B cell (primary cell): Measurements from ENCODE around the gene MSH6. TPM values are rescaled to one million over a fixed set of nuclear protein-coding genes. Genes with fewer than 3 reads are reported as not detected.

ENCODE experiments used
- ATAC-seq: fragments of 200-7000 bp; cut with Tn5 transposase; one replicate; pipeline ENCODE4 v1.10.0; 2021; ENCODE audit warnings: low read depth, mild to moderate bottlenecking, moderate number of reproducible peaks, moderate library complexity
- CTCF ChIA-PET: fragments of 350-600 bp; sonication (Branson Sonifier 250); formaldehyde crosslinking; loops from one replicate; lab custom pipeline; 2021; ENCODE audit warnings: antibody characterized with exemption, inconsistent platforms; lab: Charles Lee
- POLR2A ChIA-PET: fragments of 350-600 bp; sonication (Branson Sonifier 250); formaldehyde crosslinking; loops from one replicate; lab custom pipeline; 2021; ENCODE audit warnings: antibody characterized with exemption; lab: Charles Lee
- DNase-seq: peaks from one replicate; pipeline ENCODE4 v3.0.0; 2013
- H2AFZ ChIP-seq: 2 replicates; pipeline ENCODE4 v1.6.1; 2012; ENCODE audit warnings: mild to moderate bottlenecking, low read depth, low read length; ENCODE audit not compliant: insufficient read depth, poor library complexity, severe bottlenecking
- H3K27ac ChIP-seq, 2 donors: 1 replicate in 1 of 2; 2 replicates in 1 of 2; pipeline ENCODE4 v1.5.1; 2012 to 2013; ENCODE audit warnings: low read length in 2 of 2, mild to moderate bottlenecking in 2 of 2, moderate library complexity in 1 of 2
- H3K27me3 ChIP-seq, 4 experiments: fragments of 200-600 bp in 1 of 4; sonication (generic) in 1 of 4; replicated peaks in 1 of 4; 1 replicate in 2 of 4; 2 replicates in 2 of 4; pipeline versions ENCODE4 v1.6.1 to v1.7.0; 2013 to 2016; ENCODE audit warnings: low read length in 3 of 4, mild to moderate bottlenecking in 2 of 4, mixed read lengths in 1 of 4, moderate library complexity in 1 of 4; ENCODE audit not compliant: insufficient read depth in 4 of 4, control insufficient read depth in 3 of 4; ENCODE audit errors: control extremely low read depth in 1 of 4
- H3K36me3 ChIP-seq, 2 experiments: replicated peaks in 1 of 2; 1 replicate in 1 of 2; 2 replicates in 1 of 2; pipeline versions ENCODE4 v1.6.1 to v1.7.1; 2013; ENCODE audit warnings: low read length in 1 of 2; ENCODE audit not compliant: insufficient read depth in 2 of 2, control insufficient read depth in 1 of 2; ENCODE audit errors: control extremely low read depth in 1 of 2, extremely low read depth in 1 of 2
- H3K4me1 ChIP-seq, 2 donors: fragments of 200-600 bp in 1 of 2; sonication (generic) in 1 of 2; 1 replicate in 1 of 2; 2 replicates in 1 of 2; pipeline versions ENCODE4 v1.5.1 to v1.6.1; 2013 to 2017; ENCODE audit warnings: low read length in 2 of 2; ENCODE audit not compliant: control insufficient read depth in 2 of 2, insufficient read depth in 2 of 2
- H3K4me2 ChIP-seq: replicated peaks from 2 replicates; pipeline ENCODE3; 2012; ENCODE audit warnings: mild to moderate bottlenecking, low read depth, low read length; ENCODE audit not compliant: poor library complexity, severe bottlenecking
- H3K4me3 ChIP-seq, 5 experiments: fragments of 200-600 bp in 1 of 5; sonication (generic) in 1 of 5; 1 replicate in 3 of 5; 2 replicates in 2 of 5; pipeline versions ENCODE4 v1.5.1 to v1.7.0; 2011 to 2016; ENCODE audit warnings: low read length in 4 of 5, mild to moderate bottlenecking in 4 of 5, low read depth in 2 of 5, control low read depth in 1 of 5, moderate library complexity in 1 of 5; ENCODE audit not compliant: insufficient read depth in 1 of 5; ENCODE audit errors: control extremely low read depth in 1 of 5, extremely low read depth in 1 of 5
- H3K79me2 ChIP-seq: fragments of 200-600 bp; sonication (generic); one replicate; pipeline ENCODE4 v1.6.0; 2016; ENCODE audit warnings: low read length; ENCODE audit not compliant: control insufficient read depth, insufficient read depth
- H3K9ac ChIP-seq: fragments of 200-600 bp; sonication (generic); 2 replicates; pipeline ENCODE4 v1.6.1; 2017; ENCODE audit warnings: mild to moderate bottlenecking, low read length, moderate library complexity
- H3K9me3 ChIP-seq, 3 donors: one replicate each; pipeline versions ENCODE4 v1.6.1 to v1.7.1; 2013; ENCODE audit warnings: low read length in 2 of 3; ENCODE audit not compliant: control insufficient read depth in 2 of 3, insufficient read depth in 1 of 3; ENCODE audit errors: control extremely low read depth in 1 of 3
- H4K20me1 ChIP-seq: 2 replicates; pipeline ENCODE4 v1.6.0; 2012; ENCODE audit warnings: mild to moderate bottlenecking, low read length; ENCODE audit not compliant: insufficient read depth, control insufficient read depth, poor library complexity, severe bottlenecking
- H3K27ac Mint-ChIP-seq: one replicate; pipeline ENCODE4 v1.8.0; 2021; ENCODE audit warnings: mixed read lengths
- H3K27me3 Mint-ChIP-seq: one replicate; pipeline ENCODE4 v1.8.0; 2021; ENCODE audit warnings: mixed read lengths
- H3K4me1 Mint-ChIP-seq: one replicate; pipeline ENCODE4 v1.8.0; 2021; ENCODE audit warnings: mixed read lengths
- H3K4me3 Mint-ChIP-seq: one replicate; pipeline ENCODE4 v1.8.0; 2021; ENCODE audit warnings: mixed read lengths
- H3K9me3 Mint-ChIP-seq: one replicate; pipeline ENCODE4 v1.8.0; 2022; ENCODE audit warnings: mixed read lengths; ENCODE audit not compliant: insufficient read depth
- CTCF ChIP-seq: fragments of 200-600 bp; IDR thresholded peaks from one replicate; pipeline ENCODE4 v1.8.0; 2022; ENCODE audit warnings: antibody characterized with exemption, mild to moderate bottlenecking
- EZH2 ChIP-seq: IDR thresholded peaks from 2 replicates; pipeline ENCODE4 v1.6.1; 2012; ENCODE audit warnings: borderline replicate concordance, low read depth, mild to moderate bottlenecking, moderate library complexity, low read length; ENCODE audit not compliant: insufficient read depth, poor library complexity, severe bottlenecking
- WGBS: methylation state at CpG from one replicate; pipeline ENCODE4 v1.1.5; 2013; ENCODE audit warnings: missing lambda C conversion rate; ENCODE audit not compliant: insufficient coverage; 5-methylcytosine and 5-hydroxymethylcytosine counted together
- intact Hi-C: fragments of 100-400 bp; cut with micrococcal nuclease; formaldehyde crosslinking; loops from one replicate; pipeline ENCODE4 v1.10.0; 2022
- polyA plus RNA-seq: library from polyadenylated mRNA; depleted of rRNA; stranded (reverse); fragments of >200 nt; gene quantifications from 2 replicates; pipeline ENCODE4 v1.2.3, GENCODE V29; 2012
- total RNA-seq, 2 donors: library from RNA; stranded (reverse); fragments of 120-200 nt in 1 of 2; gene quantifications; 1 replicate in 1 of 2; 2 replicates in 1 of 2; pipeline versions ENCODE4 v1.2.3 to v1.2.4, GENCODE V29; 2013 to 2022

Gene MSH6
- total and polyA plus RNA-seq, 2 donors (not counting 1 experiment from before 2014, with no cell fraction given): 6.8 to 43.9 TPM

GRCh38 chr2:47803363-47803762 is 20.4 kb downstream of the MSH6 start:
- CTCF ChIA-PET: interaction anchor here (1.1 to 1.3 kb wide), 4 partner anchors 12 to 103 kb away, joined by 3 to 5 read pairs (median 3); partner anchors contain the start of gene FBXO11
- Histone ChIP-seq H3K4me3 (no peak overlapping the region), H4K20me1 (no peaks in the 10 kb centered on the region), H2AFZ (no peak overlapping the region), H3K9me3 (peaks cover 2 to 10% (median 10%) of the 10 kb centered on the region in 3 donors), H3K4me1 (no peaks in the 10 kb centered on the region), H3K36me3 (peaks cover 33 to 88% of the 10 kb centered on the region in 2 experiments), H3K79me2 (no peaks in the 10 kb centered on the region), H3K27ac (no peak overlapping the region), H3K9ac (no peak overlapping the region), H3K27me3 (no peaks in the 10 kb centered on the region), H3K4me2 (no peak overlapping the region)
- no peaks in the 10 kb centered on the region for H3K4me1 Mint-ChIP-seq
- no peak for ATAC-seq
- POLR2A ChIA-PET: no interaction called here
- no peak for DNase-seq
- intact Hi-C loops: no loop called here
- no peak overlapping the region for H3K4me3 Mint-ChIP-seq
- H3K27me3 Mint-ChIP-seq: no peaks in the 10 kb centered on the region
- TF ChIP-seq CTCF: no peak
- no peak for TF ChIP-seq EZH2
- WGBS: 100% methylated on average over 2 of the region's 7 CpGs
- no peak overlapping the region for H3K27ac Mint-ChIP-seq
- peaks cover 3% of the 10 kb centered on the region for H3K9me3 Mint-ChIP-seq

- ChIA-PET CTCF (interaction anchor here (1.1 to 1.3 kb wide), 4 partner anchors 12 to 103 kb away, joined by 3 to 5 read pairs (median 3); partner anchors contain the start of gene FBXO11), POLR2A (no interaction called here)
- Histone ChIP-seq H3K36me3 (peaks cover 36 to 88% of the 10 kb centered on the region in 2 experiments), H3K4me3 (no peak overlapping the region), H3K4me1 (no peaks in the 10 kb centered on the region), H4K20me1 (no peaks in the 10 kb centered on the region), H3K9ac (no peak overlapping the region), H3K79me2 (no peaks in the 10 kb centered on the region), H3K27me3 (no peaks in the 10 kb centered on the region), H3K4me2 (no peak overlapping the region), H3K27ac (no peak overlapping the region), H3K9me3 (peaks cover 2 to 10% (median 10%) of the 10 kb centered on the region in 3 donors), H2AFZ (no peak overlapping the region)
- 43% methylated on average over 1 of the region's 1 CpG for WGBS
- Mint-ChIP-seq H3K9me3 (peaks cover 3% of the 10 kb centered on the region), H3K27me3 (no peaks in the 10 kb centered on the region), H3K27ac (no peak overlapping the region), H3K4me1 (no peaks in the 10 kb centered on the region), H3K4me3 (no peak overlapping the region)
- ATAC-seq (no peak), DNase-seq (no peak)
- intact Hi-C loops: no loop called here
- TF ChIP-seq CTCF (no peak), EZH2 (no peak)
Measured at GRCh38 chr2:47803770-47804169, 20.8 kb downstream of the MSH6 start.
